NCI-H82 (cell line): ENCODE data around the gene UXT.
A peak's percentile ranks its signal among the peaks of the same experiment; 100 is the strongest.
"Not testable (repeated sequence)": the region's sequence is repeated elsewhere in the genome, so short reads cannot be mapped to it uniquely, and the experiment has no call there.

Experiments
- DNase-seq: peaks from one replicate; lab custom pipeline; 2025; lab: John Stamatoyannopoulos, UW

Gene UXT

DNA sequence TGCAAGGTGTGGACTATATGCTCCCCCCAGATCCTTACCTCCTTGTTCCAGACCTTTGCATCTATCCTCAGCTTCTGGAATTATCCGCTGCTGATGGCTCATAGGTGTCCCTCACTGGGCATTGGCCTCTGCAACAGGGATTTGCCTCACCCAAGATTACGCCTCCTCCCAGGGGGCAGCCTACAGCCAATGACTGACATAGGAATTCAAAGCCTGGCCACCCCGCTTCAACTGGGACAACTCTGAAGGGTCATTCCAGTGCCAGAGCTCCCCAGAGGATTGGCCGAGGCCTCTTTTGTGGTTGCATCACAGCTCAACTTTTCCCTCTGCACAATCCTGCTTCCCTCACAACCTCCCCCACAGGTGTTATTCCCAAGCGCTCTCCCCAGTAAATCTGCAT lies 44.4 kb downstream of the UXT start:
- DNase-seq, result no peak

DNA sequence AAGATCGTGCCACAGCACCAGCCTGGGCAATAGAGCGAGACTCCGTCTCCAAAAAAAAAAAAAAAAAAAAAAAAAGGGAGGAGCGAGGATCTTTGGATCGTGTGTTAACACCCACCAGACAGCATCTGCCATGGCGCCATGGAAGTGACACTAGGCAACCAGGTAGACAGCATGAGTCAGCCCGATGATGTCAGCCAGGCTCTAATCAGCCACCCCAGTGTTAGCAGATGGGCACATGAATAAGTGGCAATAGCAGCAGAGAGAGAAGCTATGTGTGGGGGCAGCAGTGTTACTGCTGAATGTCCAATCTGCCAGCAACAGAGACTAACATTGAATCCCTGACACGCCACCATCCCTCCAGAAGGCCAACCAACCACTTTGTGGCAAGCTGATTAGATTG lies 45.9 kb downstream of the UXT start:
- DNase-seq, result peak; percentile 20

DNA sequence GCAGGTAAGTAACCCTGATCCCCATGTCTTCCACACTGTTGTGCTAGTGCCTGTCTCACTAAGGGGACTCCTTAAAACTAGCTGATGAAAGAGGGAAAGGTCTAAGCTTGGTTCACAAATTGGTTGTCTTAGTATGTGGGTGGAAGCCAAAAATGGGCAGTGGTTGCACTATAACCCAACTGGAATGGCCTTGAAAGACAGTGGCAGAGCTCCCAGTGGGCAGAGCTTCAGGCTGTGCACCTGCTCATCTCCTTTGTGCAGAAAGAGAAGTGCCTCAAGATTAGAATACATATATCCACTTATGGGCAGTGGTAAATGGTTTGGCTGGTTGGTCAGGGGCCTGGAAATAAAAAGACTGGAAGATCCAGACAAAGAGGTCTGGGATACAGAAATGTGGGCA lies 46.6 kb downstream of the UXT start:
- no peak for DNase-seq

DNA sequence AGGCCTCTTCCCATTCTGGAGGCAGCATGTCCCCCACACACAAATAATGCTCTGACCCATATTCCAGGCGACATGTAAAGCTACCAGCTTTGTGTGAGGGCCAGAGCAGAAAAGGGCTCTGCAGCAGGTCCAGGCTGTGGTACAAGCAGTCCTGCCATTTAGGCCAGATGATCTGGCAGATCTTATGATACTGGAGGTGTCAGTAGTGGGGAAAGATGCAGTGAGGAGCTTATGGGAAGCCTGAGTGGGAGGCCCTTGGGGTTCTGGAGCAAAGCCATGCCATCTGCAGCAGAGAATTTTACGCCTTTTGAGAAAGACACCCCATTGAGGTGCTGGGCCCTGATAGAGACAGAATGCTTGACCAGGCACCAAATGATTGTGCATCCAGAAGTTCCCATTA lies 47.1 kb downstream of the UXT start:
- no peak for DNase-seq

DNA sequence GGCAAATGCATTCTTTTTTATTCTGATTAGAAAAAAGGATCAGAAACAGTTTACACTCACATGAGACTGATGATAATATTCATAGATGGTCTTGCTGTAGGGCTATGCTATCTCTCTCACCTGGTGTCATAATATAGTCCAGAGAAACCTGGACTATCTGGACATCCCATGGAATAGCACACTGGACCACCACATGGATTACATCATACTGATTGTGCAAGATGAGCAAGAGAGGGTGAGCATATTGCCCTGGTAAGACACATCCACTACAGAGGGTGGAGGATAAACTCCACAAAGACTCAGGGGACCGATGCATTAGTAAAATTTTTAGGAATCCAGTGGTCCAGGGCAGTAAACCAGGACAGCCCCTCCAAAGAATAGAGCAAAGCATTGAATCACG lies 47.5 kb downstream of the UXT start:
- DNase-seq, result no peak

DNA sequence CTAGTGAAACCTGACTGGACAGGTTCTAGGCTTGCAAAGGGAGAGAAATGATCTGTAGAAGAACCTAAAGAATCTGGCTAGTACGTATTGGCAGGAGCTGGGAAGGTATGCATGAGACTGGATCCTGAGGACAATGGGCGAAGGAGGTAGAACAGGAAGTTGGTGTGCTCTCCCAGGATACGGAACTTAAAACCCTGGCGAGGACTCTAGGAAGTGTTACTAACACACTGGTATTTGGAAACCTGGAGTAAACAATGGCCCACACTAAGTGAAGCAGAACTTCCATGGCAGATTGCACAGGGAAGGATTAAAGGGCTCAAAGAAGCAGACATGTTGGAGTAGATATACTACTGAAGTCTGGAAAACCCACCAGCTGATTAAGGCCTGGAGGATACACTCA lies 48.5 kb downstream of the UXT start:
- DNase-seq, result no peak

DNA sequence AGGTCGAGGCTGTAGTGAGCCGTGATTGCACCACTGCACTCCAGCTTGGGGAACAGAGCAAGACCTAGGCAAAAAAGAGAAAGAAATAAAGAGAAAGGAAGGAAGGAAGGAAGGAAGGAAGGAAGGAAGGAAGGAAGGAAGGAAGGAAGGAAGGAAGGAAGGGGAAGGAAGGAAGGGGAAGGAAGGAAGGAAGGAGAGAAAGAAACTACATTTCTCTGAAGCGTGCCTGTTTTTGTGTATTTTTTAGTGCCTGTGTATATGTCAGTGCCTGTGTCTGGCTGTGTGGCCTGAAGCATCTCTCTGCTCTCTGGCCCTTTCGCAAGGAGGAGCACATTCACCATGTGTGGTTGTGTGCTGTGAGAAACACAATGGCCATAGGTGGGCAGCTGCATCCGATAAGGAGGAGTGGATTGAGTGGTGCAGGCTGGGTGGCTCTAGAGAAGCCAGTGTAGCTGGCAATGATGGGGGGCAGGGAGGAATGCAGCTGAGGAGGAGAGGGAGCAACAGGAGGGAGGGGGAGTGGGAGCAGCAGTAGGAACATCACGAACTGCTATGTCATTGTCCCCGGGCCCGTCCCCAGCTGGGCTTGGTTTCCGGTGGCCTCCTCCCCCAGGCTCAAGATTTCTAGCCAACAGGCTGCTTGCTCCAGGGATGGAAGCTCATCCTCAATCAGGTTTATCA lies 50.7 kb downstream of the UXT start:
- DNase-seq, result no peak

DNA sequence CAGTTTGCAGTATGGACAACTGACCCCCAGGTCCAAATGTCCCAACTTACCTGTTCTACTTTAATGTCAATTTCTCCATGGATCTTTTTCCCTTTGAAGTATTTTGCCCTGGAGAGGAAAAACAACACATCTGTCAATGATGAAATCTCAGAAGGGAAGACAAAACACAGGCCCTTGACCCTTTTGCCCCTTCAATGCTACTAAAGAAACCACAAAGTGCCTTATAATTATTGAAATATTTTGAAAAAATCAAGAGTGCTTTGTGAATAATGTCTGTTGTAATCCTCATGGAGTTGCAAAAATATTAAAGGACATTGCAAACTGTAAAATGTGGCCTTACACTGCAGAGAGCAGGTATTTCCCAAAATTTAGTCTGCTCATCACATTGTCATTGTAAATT lies 51.9 kb downstream of the UXT start:
- no peak for DNase-seq

DNA sequence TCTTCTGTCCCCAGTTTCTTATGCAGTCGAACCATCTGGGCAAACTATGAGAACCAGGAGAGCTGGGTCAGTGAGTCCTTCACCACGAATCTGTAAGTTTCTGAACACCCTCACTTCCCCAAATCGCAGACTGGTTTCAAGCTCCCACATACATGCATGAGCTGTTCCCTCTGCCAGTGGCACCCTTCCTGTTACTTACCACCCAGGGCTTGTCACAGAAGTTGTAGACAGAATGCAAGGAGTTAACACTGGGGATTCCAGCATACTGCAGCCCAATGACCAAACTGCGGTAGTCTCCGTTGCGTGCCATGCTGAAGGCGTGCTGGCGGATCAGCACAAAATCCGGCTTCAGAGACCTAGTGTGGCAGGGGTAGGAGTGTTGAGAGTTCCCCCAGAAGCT lies 54.0 kb downstream of the UXT start:
- no peak for DNase-seq

DNA sequence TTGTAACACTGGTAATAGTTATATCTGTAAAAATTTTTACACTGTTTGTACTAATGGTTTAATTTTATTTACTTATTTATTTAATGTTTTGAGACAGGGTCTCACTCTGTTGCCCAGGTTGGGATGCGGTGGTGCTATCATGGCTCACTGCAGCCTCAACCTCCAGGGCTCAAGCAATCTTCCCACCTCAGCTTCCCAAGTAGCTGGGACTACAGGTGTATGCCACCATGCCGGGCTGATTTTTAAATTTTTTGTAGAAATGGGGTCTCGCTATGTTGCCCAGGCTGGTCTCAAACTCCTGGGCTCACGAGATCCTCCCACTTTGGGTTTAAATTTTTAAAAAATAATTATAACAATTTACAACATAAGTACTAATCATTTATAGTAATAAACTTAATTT lies 55.9 kb downstream of the UXT start:
- DNase-seq, result not testable (repeated sequence)
